HepG2 (cell line): ENCODE data around the gene NISCH. TPM values are rescaled to one million over a fixed set of nuclear protein-coding genes. Genes with fewer than 3 reads are reported as not detected.

ENCODE experiments used
- AKNA ChIP-seq: sonication (generic); formaldehyde crosslinking; IDR thresholded peaks from 2 replicates; pipeline ENCODE4 v1.4.0; 2020; ENCODE audit warnings: missing genetic modification reagents, borderline replicate concordance
- ATF5 ChIP-seq: sonication (generic); formaldehyde crosslinking; IDR thresholded peaks from 2 replicates; pipeline ENCODE4 v1.4.0; 2020; ENCODE audit warnings: mild to moderate bottlenecking, low read depth, missing genetic modification reagents
- CEBPZ ChIP-seq: IDR thresholded peaks from 2 replicates; pipeline ENCODE4 v1.6.1; 2012; ENCODE audit warnings: low read length, improper control_type of control experiment
- DMAP1 ChIP-seq: IDR thresholded peaks from 2 replicates; pipeline ENCODE4 v1.6.1; 2016
- FIP1L1 ChIP-seq: fragments of 200-400 bp; formaldehyde crosslinking; IDR thresholded peaks from 2 replicates; pipeline ENCODE4 v1.6.1; 2018; ENCODE audit warnings: low read depth, mild to moderate bottlenecking, low read length, moderate library complexity, borderline replicate concordance; ENCODE audit not compliant: insufficient read depth
- GFI1 ChIP-seq: sonication (generic); formaldehyde crosslinking; IDR thresholded peaks from 2 replicates; pipeline ENCODE4 v1.5.0; 2020; ENCODE audit warnings: missing genetic modification reagents, mild to moderate bottlenecking, borderline replicate concordance
- MXD1 ChIP-seq: sonication (generic); formaldehyde crosslinking; IDR thresholded peaks from 2 replicates; pipeline ENCODE4 v1.4.0; 2020; ENCODE audit warnings: mild to moderate bottlenecking, missing genetic modification reagents
- MYC ChIP-seq: sonication (generic); formaldehyde crosslinking; IDR thresholded peaks from 2 replicates; pipeline ENCODE4 v1.9.0; 2021; ENCODE audit warnings: missing genetic modification reagents, borderline replicate concordance
- SKIL ChIP-seq: sonication (generic); formaldehyde crosslinking; IDR thresholded peaks from 2 replicates; pipeline ENCODE4 v1.8.0; 2022; ENCODE audit warnings: missing genetic modification reagents, mild to moderate bottlenecking, moderate library complexity, borderline replicate concordance
- TCF7L2 ChIP-seq: IDR thresholded peaks from 2 replicates; pipeline ENCODE4 v1.6.1; 2011; ENCODE audit warnings: mild to moderate bottlenecking, low read depth, low read length, moderate library complexity
- ZBTB2 ChIP-seq: sonication (generic); formaldehyde crosslinking; IDR thresholded peaks from 2 replicates; pipeline ENCODE4 v1.8.0; 2022; ENCODE audit warnings: low read depth, missing genetic modification reagents
- ZMYM2 ChIP-seq: sonication (generic); formaldehyde crosslinking; IDR thresholded peaks from 2 replicates; pipeline ENCODE4 v1.8.0; 2022; ENCODE audit warnings: mild to moderate bottlenecking, missing genetic modification reagents
- ZNF274 ChIP-seq: sonication (generic); formaldehyde crosslinking; IDR thresholded peaks from 2 replicates; pipeline ENCODE4 v1.5.1; 2020; ENCODE audit warnings: mild to moderate bottlenecking, missing genetic modification reagents
- ZNF816 ChIP-seq: sonication (generic); formaldehyde crosslinking; IDR thresholded peaks from 2 replicates; pipeline ENCODE4 v1.8.0; 2022; ENCODE audit warnings: missing genetic modification reagents, mild to moderate bottlenecking, borderline replicate concordance
- ZNF878 ChIP-seq: sonication (generic); formaldehyde crosslinking; IDR thresholded peaks from 2 replicates; pipeline ENCODE4 v1.8.1; 2023; ENCODE audit warnings: mild to moderate bottlenecking, missing genetic modification reagents, moderate library complexity
- polyA plus RNA-seq, 8 experiments: library from polyadenylated mRNA; depleted of rRNA in 3 of 8; stranded (reverse) in 7 of 8; unstranded in 1 of 8; fragments of >200 nt; fragmentation: Illumina TruSeq in 4 of 8; extraction: Trizol in 4 of 8; gene quantifications; 2 replicates each; pipeline versions ENCODE4 v1.2.1 to v1.2.3, GENCODE V29; 2011 to 2016; ENCODE audit warnings: low read depth in 4 of 8, missing spikeins in 1 of 8, mixed read lengths in 1 of 8; ENCODE audit not compliant: insufficient read depth in 1 of 8
- total RNA-seq, 5 experiments: library from RNA; depleted of rRNA; stranded (reverse); fragments of >200 nt; fragmentation: Illumina TruSeq; extraction: Trizol; gene quantifications; 2 replicates each; pipeline ENCODE4 v1.2.3, GENCODE V29; 2016; ENCODE audit warnings: low read depth in 1 of 5

Gene NISCH
- total and polyA plus RNA-seq, 2 of the 13 experiments (the other 11 are each of a cell fraction or from before 2014, with no cell fraction given) = 27.0 to 47.6 TPM

DNA sequence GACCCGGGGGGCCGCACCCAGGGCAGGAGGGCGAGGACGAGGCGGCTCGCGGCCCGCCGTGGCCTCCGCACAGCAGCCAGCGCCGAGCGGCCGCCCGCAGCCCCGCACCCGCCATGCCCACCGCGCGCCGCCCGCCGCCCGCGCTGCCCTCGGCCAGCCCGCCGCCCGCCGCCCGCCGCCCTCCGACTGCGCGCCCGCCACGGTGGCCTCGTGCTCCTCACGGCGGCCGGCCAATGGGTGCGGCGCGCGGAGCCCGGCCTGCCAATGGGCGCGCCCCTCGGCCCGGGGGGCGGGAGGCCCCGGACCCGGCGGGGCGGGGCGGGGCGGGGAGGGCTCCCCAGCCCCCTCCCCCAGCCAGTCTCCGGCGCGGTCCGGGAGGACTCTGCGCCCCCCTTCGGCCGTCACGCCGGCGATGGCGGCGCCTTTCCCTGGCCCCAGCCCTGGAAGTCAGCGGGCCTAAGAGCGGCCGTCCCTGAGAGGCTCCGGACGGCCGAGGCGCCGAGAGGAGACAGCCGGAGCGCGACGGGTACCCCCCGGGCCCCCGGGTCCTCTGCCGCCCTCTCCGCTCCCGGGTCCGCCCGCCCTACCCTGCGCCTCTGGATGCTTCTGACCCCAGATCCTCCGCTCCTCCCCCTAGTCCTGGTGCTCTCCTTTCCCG, 78.3 kb downstream of the NISCH start, which contains the start of gene NT5DC2 (continued):
- no peak for TF ChIP-seq AKNA
- TF ChIP-seq CEBPZ = no peak
- TF ChIP-seq ZNF816 (CRISPR knock-in tag) = no peak
- no peak for TF ChIP-seq ZBTB2 (CRISPR knock-in tag)
- TF ChIP-seq ZMYM2 = no peak
- no peak for TF ChIP-seq SKIL (CRISPR knock-in tag)
- no peak for TF ChIP-seq FIP1L1
- no peak for TF ChIP-seq ZNF274 (CRISPR knock-in tag)
- TF ChIP-seq ZNF878 (CRISPR knock-in tag) = peak; percentile 39; the same call in 1 of the 2 replicates
- TF ChIP-seq ATF5 (CRISPR knock-in tag) = no peak
- no peak for TF ChIP-seq TCF7L2
- TF ChIP-seq MXD1 (CRISPR knock-in tag) = peak; percentile 49; the same call in 1 of the 2 replicates
- peak; percentile 65 for TF ChIP-seq MYC (CRISPR knock-in tag)
- TF ChIP-seq GFI1 = peak; percentile 62; the same call in 1 of the 2 replicates
- TF ChIP-seq DMAP1 = peak; percentile 50; the same call in 1 of the 2 replicates
